HG03342 (cell line): ENCODE measurements around the gene SLC38A11.

Experiments used
- ATAC-seq: cut with Tn5 transposase; IDR thresholded peaks from one replicate; pipeline ENCODE4 v1.9.1; 2021; ENCODE audit warnings: mild to moderate bottlenecking, moderate library complexity; ENCODE audit not compliant: unreplicated experiment

Gene SLC38A11

GRCh38 chr2:164972216-164972615 lies 16.9 kb upstream of the SLC38A11 start:
- ATAC-seq, result no peak

- ATAC-seq, result no peak
These were observed 14.8 kb upstream of the SLC38A11 start for GRCh38 chr2:164969909-164970690.

- ATAC-seq, result no peak
These were observed 12.5 kb upstream of the SLC38A11 start for GRCh38 chr2:164967781-164968228.

- no peak for ATAC-seq
These were observed 12.0 kb upstream of the SLC38A11 start for GRCh38 chr2:164967361-164967760.

GRCh38 chr2:164964700-164965099 lies 9.4 kb upstream of the SLC38A11 start:
- ATAC-seq, result no peak

GRCh38 chr2:164960159-164960558 lies 4.8 kb upstream of the SLC38A11 start:
- ATAC-seq, result no peak

- ATAC-seq, result no peak
These were observed 1.1 kb downstream of the SLC38A11 start for GRCh38 chr2:164954186-164954585.

GRCh38 chr2:164953279-164953678 lies 2.0 kb downstream of the SLC38A11 start:
- no peak for ATAC-seq

- ATAC-seq, result no peak
These were observed 3.1 kb downstream of the SLC38A11 start for GRCh38 chr2:164952057-164952702.

GRCh38 chr2:164948540-164948939 lies 6.8 kb downstream of the SLC38A11 start:
- no peak for ATAC-seq

- no peak for ATAC-seq
These were observed 8.0 kb downstream of the SLC38A11 start for GRCh38 chr2:164947281-164947680.

- no peak for ATAC-seq
These were observed 12.0 kb downstream of the SLC38A11 start for GRCh38 chr2:164943289-164943688.

GRCh38 chr2:164937864-164938401 lies 17.4 kb downstream of the SLC38A11 start:
- ATAC-seq, result no peak

GRCh38 chr2:164935118-164936101 lies 19.9 kb downstream of the SLC38A11 start:
- no peak for ATAC-seq

GRCh38 chr2:164934401-164935117 lies 20.8 kb downstream of the SLC38A11 start:
- no peak for ATAC-seq

- no peak for ATAC-seq
These were observed 21.6 kb downstream of the SLC38A11 start for GRCh38 chr2:164933671-164934189.

GRCh38 chr2:164932377-164932776 lies 22.9 kb downstream of the SLC38A11 start:
- no peak for ATAC-seq

- no peak for ATAC-seq
These were observed 27.1 kb downstream of the SLC38A11 start for GRCh38 chr2:164928101-164928673.

GRCh38 chr2:164922134-164922533 lies 33.2 kb downstream of the SLC38A11 start:
- no peak for ATAC-seq

- ATAC-seq, result no peak
These were observed 34.9 kb downstream of the SLC38A11 start for GRCh38 chr2:164920430-164920829.
